ENCODE measurements around the gene FUT6.

DNA sequence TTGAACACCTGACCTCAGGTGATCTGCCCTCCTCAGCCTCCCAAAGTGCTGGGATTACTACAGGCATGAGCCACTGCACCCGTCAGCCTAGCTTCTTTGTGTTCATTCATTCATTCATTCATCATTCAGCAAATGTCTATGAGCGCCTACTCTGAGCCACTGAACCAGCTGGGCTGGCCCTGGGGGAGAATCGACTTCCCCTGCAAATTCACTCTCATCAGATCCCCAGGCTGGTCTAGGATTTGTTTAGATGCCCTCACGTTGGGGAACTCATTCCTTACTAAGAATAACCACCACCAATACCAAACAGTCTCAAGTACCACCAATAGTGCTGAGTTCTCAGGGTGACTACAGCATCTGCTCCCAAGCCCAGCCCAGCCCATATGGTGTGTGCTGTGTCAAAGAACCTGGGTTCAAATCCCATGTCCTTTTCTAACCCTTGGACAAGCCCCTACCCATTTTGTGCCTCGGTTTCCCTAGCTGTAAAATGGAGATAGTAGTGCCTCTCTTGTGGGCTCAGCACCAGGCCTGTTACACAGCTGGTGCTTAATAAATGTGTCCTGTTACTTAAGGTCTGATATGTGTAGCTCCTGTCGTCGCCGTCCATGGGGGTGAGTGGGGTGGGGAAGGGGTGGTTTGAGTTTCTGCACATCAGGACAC is 17.9 kb downstream of the FUT6 start:
- TF ChIP-seq, protein P1, sequence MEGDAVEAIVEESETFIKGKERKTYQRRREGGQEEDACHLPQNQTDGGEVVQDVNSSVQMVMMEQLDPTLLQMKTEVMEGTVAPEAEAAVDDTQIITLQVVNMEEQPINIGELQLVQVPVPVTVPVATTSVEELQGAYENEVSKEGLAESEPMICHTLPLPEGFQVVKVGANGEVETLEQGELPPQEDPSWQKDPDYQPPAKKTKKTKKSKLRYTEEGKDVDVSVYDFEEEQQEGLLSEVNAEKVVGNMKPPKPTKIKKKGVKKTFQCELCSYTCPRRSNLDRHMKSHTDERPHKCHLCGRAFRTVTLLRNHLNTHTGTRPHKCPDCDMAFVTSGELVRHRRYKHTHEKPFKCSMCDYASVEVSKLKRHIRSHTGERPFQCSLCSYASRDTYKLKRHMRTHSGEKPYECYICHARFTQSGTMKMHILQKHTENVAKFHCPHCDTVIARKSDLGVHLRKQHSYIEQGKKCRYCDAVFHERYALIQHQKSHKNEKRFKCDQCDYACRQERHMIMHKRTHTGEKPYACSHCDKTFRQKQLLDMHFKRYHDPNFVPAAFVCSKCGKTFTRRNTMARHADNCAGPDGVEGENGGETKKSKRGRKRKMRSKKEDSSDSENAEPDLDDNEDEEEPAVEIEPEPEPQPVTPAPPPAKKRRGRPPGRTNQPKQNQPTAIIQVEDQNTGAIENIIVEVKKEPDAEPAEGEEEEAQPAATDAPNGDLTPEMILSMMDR (IDR thresholded peaks at IDR 0.05) = no peak
- TF ChIP-seq POLR2A (IDR thresholded peaks at IDR 0.05) = no peak
